Erythroblast (primary cell): ENCODE data around the gene KRTCAP2.

Experiments used
- GATA1 ChIP-seq: IDR thresholded peaks from 2 replicates; pipeline ENCODE4 v1.6.1; 2011; ENCODE audit warnings: low read depth, mild to moderate bottlenecking, control low read depth, low read length, moderate library complexity
- POLR2A ChIP-seq: IDR thresholded peaks from 2 replicates; pipeline ENCODE4 v1.6.1; 2011; ENCODE audit warnings: mild to moderate bottlenecking, low read length

DNA sequence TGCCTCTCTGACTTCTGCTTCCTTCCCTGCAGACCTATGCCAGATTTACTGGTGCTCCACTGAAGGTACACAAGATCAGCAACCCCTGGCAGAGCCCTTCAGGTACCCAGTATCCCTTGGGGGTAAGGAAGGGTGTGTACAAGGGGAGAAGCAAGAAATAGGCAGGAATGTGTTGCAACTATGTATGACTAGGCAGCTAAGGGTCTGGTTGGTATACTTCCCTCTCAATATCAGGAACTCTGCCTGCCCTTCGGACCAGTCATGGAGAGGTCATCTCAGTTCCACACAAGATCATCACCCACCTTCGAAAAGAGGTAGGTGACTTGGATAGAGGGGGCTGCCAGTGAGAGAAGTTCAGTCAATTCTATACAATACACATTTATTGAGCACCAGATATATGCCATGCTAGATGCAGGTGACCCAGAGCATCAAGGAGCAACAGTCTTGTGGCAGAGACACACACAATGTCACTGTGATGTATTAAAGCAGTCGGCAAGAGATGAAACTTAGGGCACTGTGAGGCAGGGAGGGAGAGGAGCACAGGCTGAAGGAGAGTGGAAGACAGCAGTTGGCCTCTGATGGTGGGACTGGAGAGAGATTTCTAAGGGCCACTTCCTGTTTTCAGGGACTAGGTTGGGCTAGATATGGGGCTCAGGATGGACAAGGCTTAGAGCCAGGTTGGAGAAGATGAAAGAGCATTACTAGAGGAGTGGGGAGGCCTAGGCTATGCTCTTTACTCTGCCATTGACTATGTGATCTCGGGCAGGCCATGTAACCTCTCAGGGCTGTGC lies 37.4 kb upstream of the KRTCAP2 start:
- no peak for TF ChIP-seq POLR2A
- no peak for TF ChIP-seq GATA1
